Lower leg skin (tissue), 3 donors: ENCODE measurements around the gene RASA3.

Source experiments
- CTCF ChIP-seq, 3 donors: fragments of 450-650 bp; IDR thresholded peaks; one replicate each; pipeline ENCODE4 v1.5.1; 2016; ENCODE audit warnings: antibody characterized with exemption in 3 of 3, mild to moderate bottlenecking in 3 of 3, moderate library complexity in 2 of 3
- POLR2A ChIP-seq, 2 donors: fragments of 450-650 bp; IDR thresholded peaks; one replicate each; pipeline ENCODE4 v1.6.1; 2016 to 2017; ENCODE audit warnings: antibody characterized with exemption in 2 of 2, mild to moderate bottlenecking in 1 of 2, moderate library complexity in 1 of 2

GRCh38 chr13:114179087-114179658 is 46.8 kb upstream of the RASA3 start, which contains the start of gene CFAP97D2:
- TF ChIP-seq CTCF (IDR thresholded peaks at IDR 0.05) (no peak), POLR2A (IDR thresholded peaks at IDR 0.05) (no peak)
